Cardiac muscle cell (in vitro differentiated cells and primary cell): ENCODE results near the gene INTS6. TPM values are rescaled to one million over a fixed set of nuclear protein-coding genes. Genes with fewer than 3 reads are reported as not detected.

Experiments used
- DNase-seq, 2 donors: peaks; one replicate each; pipeline versions ENCODE4 v3.0.0 to v3.0.0-alpha.2; 2010 to 2017; ENCODE audit warnings: low read depth in 1 of 2, low spot score in 1 of 2
- H3K27ac ChIP-seq: fragments of 200-600 bp; sonication (generic); 2 replicates; pipeline ENCODE4 v1.5.1; 2016
- H3K27me3 ChIP-seq: fragments of 200-600 bp; sonication (generic); 2 replicates; pipeline ENCODE4 v1.6.0; 2016; ENCODE audit warnings: control low read depth
- H3K36me3 ChIP-seq: fragments of 200-600 bp; sonication (generic); 2 replicates; pipeline ENCODE4 v1.5.1; 2016; ENCODE audit warnings: control low read depth
- H3K4me1 ChIP-seq: fragments of 200-600 bp; sonication (generic); 2 replicates; pipeline ENCODE4 v1.8.1; 2017; ENCODE audit warnings: low read depth, mild to moderate bottlenecking, mixed run types
- H3K4me3 ChIP-seq: fragments of 200-600 bp; sonication (generic); 2 replicates; pipeline ENCODE4 v1.5.1; 2016; ENCODE audit warnings: mild to moderate bottlenecking
- H3K9me3 ChIP-seq: fragments of 200-600 bp; sonication (generic); 2 replicates; pipeline ENCODE4 v1.5.1; 2017; ENCODE audit warnings: low read depth, mild to moderate bottlenecking, control low read depth
- polyA plus RNA-seq: library from polyadenylated mRNA; unstranded; fragments of >200 nt; fragmentation: Nextera tagmentation; extraction: Ambion mirVana; gene quantifications from 2 replicates; pipeline ENCODE4 v1.2.1, GENCODE V29; 2016
- total RNA-seq: library from RNA; depleted of rRNA; stranded (reverse); fragments of >200 nt; gene quantifications from 2 replicates; pipeline ENCODE4 v1.2.3, GENCODE V29; 2016
- TF ChIP-seq, protein P1 (sequence below): IDR thresholded peaks from 2 replicates; pipeline ENCODE4 v1.5.1; 2012; ENCODE audit warnings: low read depth, mild to moderate bottlenecking, low read length

INTS6 gene
- total and polyA plus RNA-seq, 2 experiments from 2014 or later: 22.5 to 29.7 TPM

DNA sequence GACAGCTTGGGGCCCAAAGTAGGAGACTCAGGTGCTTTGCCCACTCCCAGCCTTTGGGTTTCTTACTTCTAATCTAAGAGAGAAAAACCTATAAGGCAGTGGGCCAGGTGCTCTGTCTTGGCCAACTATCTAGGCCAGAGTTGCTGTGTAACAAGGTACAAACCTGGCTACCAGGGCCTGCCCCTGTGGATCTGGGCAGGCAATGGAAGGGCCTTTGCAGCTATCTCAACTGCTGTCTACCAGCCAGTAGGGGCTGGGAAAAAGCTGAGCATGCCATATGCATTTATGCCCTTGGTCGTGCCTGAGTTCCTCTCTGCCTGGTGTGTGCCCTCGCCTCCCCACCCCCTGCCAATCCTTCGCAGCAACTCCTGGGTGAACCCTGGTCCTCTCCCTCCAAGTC is 130.0 kb downstream of the INTS6 start:
- Histone ChIP-seq H3K4me3 (no peak overlapping the region), H3K9me3 (no peaks in the 10 kb centered on the region), H3K36me3 (no peaks in the 10 kb centered on the region), H3K27me3 (no peaks in the 10 kb centered on the region), H3K4me1 (no peaks in the 10 kb centered on the region), H3K27ac (no peak overlapping the region)
- TF ChIP-seq, protein P1, sequence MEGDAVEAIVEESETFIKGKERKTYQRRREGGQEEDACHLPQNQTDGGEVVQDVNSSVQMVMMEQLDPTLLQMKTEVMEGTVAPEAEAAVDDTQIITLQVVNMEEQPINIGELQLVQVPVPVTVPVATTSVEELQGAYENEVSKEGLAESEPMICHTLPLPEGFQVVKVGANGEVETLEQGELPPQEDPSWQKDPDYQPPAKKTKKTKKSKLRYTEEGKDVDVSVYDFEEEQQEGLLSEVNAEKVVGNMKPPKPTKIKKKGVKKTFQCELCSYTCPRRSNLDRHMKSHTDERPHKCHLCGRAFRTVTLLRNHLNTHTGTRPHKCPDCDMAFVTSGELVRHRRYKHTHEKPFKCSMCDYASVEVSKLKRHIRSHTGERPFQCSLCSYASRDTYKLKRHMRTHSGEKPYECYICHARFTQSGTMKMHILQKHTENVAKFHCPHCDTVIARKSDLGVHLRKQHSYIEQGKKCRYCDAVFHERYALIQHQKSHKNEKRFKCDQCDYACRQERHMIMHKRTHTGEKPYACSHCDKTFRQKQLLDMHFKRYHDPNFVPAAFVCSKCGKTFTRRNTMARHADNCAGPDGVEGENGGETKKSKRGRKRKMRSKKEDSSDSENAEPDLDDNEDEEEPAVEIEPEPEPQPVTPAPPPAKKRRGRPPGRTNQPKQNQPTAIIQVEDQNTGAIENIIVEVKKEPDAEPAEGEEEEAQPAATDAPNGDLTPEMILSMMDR: no peak
- no peak for DNase-seq

DNA sequence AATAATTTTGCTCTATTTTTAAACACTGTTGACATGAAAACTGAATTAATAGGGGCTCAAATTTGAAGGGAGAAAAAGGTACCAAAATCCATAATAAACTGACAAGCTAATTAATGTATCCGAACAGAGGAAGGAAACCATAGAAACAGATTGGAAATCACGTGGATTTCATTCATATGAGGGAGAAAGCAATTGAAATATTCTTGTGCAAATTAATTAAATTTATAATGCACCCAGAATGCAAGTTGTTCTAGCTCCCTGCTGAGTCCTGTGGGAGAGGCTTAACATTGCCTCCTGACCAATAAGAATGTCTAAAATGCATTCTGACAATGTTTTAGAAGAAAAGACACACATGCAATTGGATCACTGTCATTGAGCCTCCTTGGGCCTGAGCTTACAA is 131.0 kb downstream of the INTS6 start:
- TF ChIP-seq, protein P1: no peak
- no peaks in the 10 kb centered on the region for H3K36me3 ChIP-seq
- H3K9me3 ChIP-seq: no peaks in the 10 kb centered on the region
- H3K27ac ChIP-seq: no peak overlapping the region
- no peak overlapping the region for H3K4me3 ChIP-seq
- H3K27me3 ChIP-seq: no peaks in the 10 kb centered on the region
- H3K4me1 ChIP-seq: no peaks in the 10 kb centered on the region
- DNase-seq: no peak

DNA sequence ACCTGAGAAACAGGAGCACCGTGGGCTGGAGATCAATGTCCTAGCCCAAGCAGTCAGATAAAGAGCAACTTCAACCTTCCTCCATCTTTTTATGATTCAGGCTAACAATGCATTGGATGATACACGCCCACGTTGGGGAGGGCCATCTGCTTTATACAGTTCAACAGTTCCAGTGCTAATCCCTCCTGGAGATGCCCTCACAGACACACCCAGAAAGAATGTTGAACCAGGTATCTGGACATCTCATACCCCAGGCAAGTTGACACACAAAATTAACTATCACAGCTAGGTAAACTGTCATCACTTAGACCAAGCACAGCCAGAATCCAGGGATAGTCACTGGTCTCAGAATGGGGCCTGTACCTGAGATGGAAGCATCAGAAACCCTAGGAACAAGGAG is 134.0 kb downstream of the INTS6 start:
- TF ChIP-seq, protein P1: no peak
- Histone ChIP-seq H3K4me3 (no peak overlapping the region), H3K27ac (no peak overlapping the region), H3K27me3 (no peaks in the 10 kb centered on the region), H3K9me3 (no peaks in the 10 kb centered on the region), H3K36me3 (no peaks in the 10 kb centered on the region), H3K4me1 (no peaks in the 10 kb centered on the region)
- no peak for DNase-seq

DNA sequence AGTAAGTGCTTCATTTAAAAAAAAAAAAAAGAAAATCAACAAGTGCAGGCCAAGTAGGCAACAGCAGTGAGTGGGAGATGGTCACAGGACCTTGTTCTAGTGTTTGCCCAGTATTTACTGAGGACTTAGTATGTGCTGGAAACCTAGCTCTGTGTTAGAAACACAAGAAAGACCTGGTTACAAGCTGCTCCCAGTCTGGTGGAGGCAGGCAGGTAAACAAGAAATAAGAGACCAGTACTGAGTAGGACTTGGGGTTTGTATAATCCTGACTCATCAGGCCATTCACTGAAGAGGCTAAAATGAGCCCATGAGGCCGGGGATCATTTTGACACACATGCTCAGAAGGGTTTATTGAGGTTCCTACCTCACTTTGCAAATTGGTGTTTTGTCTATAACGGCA is 134.8 kb downstream of the INTS6 start:
- TF ChIP-seq, protein P1: no peak
- Histone ChIP-seq H3K36me3 (no peaks in the 10 kb centered on the region), H3K27ac (no peak overlapping the region), H3K9me3 (no peaks in the 10 kb centered on the region), H3K4me3 (no peak overlapping the region), H3K27me3 (no peaks in the 10 kb centered on the region), H3K4me1 (no peaks in the 10 kb centered on the region)
- DNase-seq: no peak

DNA sequence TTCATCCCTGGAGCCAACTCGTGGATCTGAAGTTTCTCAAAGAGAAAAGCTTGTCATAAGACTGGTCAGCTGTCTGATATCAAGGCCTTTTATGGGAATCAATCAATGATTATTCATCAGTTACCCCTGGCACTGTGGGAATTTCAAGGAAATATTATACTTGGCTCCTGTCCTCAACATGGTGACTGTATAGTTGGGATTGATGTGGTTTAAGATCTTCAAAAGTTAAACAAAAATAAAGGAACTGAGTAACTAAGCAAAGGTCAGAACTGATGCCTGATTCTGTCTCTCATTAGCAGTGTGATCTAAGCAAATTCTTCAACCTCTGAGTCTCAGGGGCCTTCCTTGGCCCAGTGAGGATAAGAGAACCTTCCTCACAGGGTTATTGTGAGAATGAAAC is 135.6 kb downstream of the INTS6 start:
- Histone ChIP-seq H3K4me1 (no peaks in the 10 kb centered on the region), H3K36me3 (no peaks in the 10 kb centered on the region), H3K27ac (no peak overlapping the region), H3K9me3 (no peaks in the 10 kb centered on the region), H3K4me3 (no peak overlapping the region), H3K27me3 (no peaks in the 10 kb centered on the region)
- no peak for DNase-seq
- TF ChIP-seq, protein P1: no peak

DNA sequence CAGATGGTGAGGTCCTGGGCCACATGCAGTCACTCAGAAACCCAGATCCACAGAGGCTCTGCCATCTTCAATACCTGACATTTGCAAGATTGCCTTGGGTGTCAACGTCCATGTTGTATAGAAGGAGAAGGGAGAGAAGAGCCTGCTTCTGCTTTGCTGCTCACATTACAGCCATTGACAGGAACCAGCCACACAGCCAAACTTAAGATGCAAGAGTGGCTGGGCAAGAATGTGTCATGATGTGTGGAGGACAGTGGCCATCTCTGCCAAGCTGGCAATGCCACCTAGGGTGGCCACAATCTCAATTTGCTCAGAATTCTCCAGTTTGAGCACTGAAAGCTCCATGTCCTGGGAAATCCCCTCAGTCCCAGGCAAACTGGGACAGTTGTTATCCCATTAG is 139.2 kb downstream of the INTS6 start:
- no peak for DNase-seq
- Histone ChIP-seq H3K27ac (no peak overlapping the region), H3K36me3 (no peaks in the 10 kb centered on the region), H3K4me3 (no peak overlapping the region), H3K27me3 (no peaks in the 10 kb centered on the region), H3K9me3 (no peaks in the 10 kb centered on the region), H3K4me1 (no peaks in the 10 kb centered on the region)
- TF ChIP-seq, protein P1: no peak
